HepG2 (cell line): ENCODE measurements around the gene CAMSAP1. TPM values are rescaled to one million over a fixed set of nuclear protein-coding genes. Genes with fewer than 3 reads are reported as not detected.

ENCODE experiments used
- ATAC-seq: fragments of 200-7000 bp; cut with Tn5 transposase; 3 replicates; pipeline ENCODE4 v1.9.1; 2020; ENCODE audit warnings: mild to moderate bottlenecking, moderate library complexity
- BruUV-seq: library from RNA; stranded (reverse); fragments of 400-500 nt; replicated peaks from 2 replicates; lab custom pipeline; 2021; lab: Mats Ljungman, UMichigan
- CTCF ChIA-PET: fragments of 300-600 bp; formaldehyde crosslinking; extraction: SDS; loops from one replicate; lab custom pipeline; 2021; ENCODE audit warnings: low total read pairs, inconsistent platforms, low intra/inter-chr PET ratio; lab: Yijun Ruan, JAX
- POLR2A ChIA-PET: fragments of 350-600 bp; sonication (Branson Sonifier 250); formaldehyde crosslinking; loops from one replicate; lab custom pipeline; 2020; ENCODE audit warnings: antibody characterized with exemption, inconsistent platforms; lab: Yijun Ruan, JAX
- DNase-seq: peaks from one replicate; pipeline ENCODE4 v3.0.0-alpha.2; 2015; ENCODE audit warnings: low spot score
- FAIRE-seq: peaks from 3 replicates; lab custom pipeline; 2011; peaks lifted over from hg19 to GRCh38; lab: Jason Lieb, UNC
- H2AFZ ChIP-seq: one replicate; pipeline ENCODE4 v1.6.1; 2011; ENCODE audit warnings: low read length, inconsistent platforms
- H3K27ac ChIP-seq: fragments of 300-600 bp; 3 replicates; pipeline ENCODE4 v1.8.0; 2011; ENCODE audit warnings: mixed run types, mild to moderate bottlenecking, mixed read lengths, low read length, inconsistent platforms; ENCODE audit not compliant: insufficient read depth; ENCODE audit errors: extremely low read length
- H3K27me3 ChIP-seq, 2 experiments: fragments of 200-600 bp in 1 of 2; 2 replicates in 1 of 2; 3 replicates in 1 of 2; pipeline versions ENCODE4 v1.6.0 to v1.8.0; 2011; ENCODE audit warnings: low read length in 2 of 2, mild to moderate bottlenecking in 2 of 2, moderate library complexity in 2 of 2, inconsistent platforms in 1 of 2; ENCODE audit not compliant: insufficient read depth in 2 of 2, control insufficient read depth in 1 of 2
- H3K36me3 ChIP-seq, 2 experiments: fragments of 200-600 bp in 1 of 2; replicated peaks in 1 of 2; 2 replicates in 1 of 2; 3 replicates in 1 of 2; pipeline versions ENCODE4 v1.5.1 to v1.8.0; 2011; ENCODE audit warnings: low read length in 2 of 2, inconsistent platforms in 1 of 2; ENCODE audit not compliant: insufficient read depth in 2 of 2, control insufficient read depth in 1 of 2
- H3K4me1 ChIP-seq: 2 replicates; pipeline ENCODE4 v1.5.1; 2012; ENCODE audit warnings: low read length, inconsistent platforms; ENCODE audit not compliant: insufficient read depth
- H3K4me2 ChIP-seq: 2 replicates; pipeline ENCODE4 v1.6.0; 2011; ENCODE audit warnings: low read depth, low read length, inconsistent platforms
- H3K4me3 ChIP-seq, 3 experiments: fragments of 200-600 bp in 1 of 3; sonication (generic), shearing (Covaris generic) in 1 of 3; replicated peaks in 1 of 3; 2 replicates each; pipeline ENCODE4 v1.5.1; 2011 to 2016; ENCODE audit warnings: low read length in 3 of 3, inconsistent platforms in 2 of 3, low read depth in 2 of 3, mild to moderate bottlenecking in 2 of 3, control low read depth in 1 of 3, mixed read lengths in 1 of 3; ENCODE audit not compliant: insufficient read depth in 1 of 3
- H3K79me2 ChIP-seq: one replicate; pipeline ENCODE4 v1.6.1; 2011; ENCODE audit warnings: low read length, inconsistent platforms; ENCODE audit not compliant: insufficient read depth
- H3K9ac ChIP-seq: 2 replicates; pipeline ENCODE4 v1.6.0; 2011; ENCODE audit warnings: mild to moderate bottlenecking, low read depth, low read length, inconsistent platforms; ENCODE audit not compliant: insufficient read depth
- H3K9me3 ChIP-seq: 2 replicates; pipeline ENCODE4 v1.5.1; 2012; ENCODE audit warnings: mild to moderate bottlenecking, low read length
- H4K20me1 ChIP-seq: 2 replicates; pipeline ENCODE4 v1.6.0; 2011; ENCODE audit warnings: inconsistent platforms, mild to moderate bottlenecking, low read length, moderate library complexity; ENCODE audit not compliant: insufficient read depth
- AHDC1 ChIP-seq: sonication (generic); formaldehyde crosslinking; IDR thresholded peaks from 2 replicates; pipeline ENCODE4 v1.5.1; 2020; ENCODE audit warnings: mild to moderate bottlenecking, missing genetic modification reagents, borderline replicate concordance
- CREB1 ChIP-seq, 2 experiments: fragments of 450-650 bp in 1 of 2; IDR thresholded peaks; 2 replicates each; pipeline ENCODE4 v1.6.1; 2016 to 2017; ENCODE audit warnings: control low read depth in 1 of 2, mild to moderate bottlenecking in 1 of 2, missing compliant biosample characterization in 1 of 2, missing genetic modification characterization in 1 of 2
- FUBP1 ChIP-seq: sonication (generic); formaldehyde crosslinking; IDR thresholded peaks from 2 replicates; pipeline ENCODE4 v1.5.1; 2020; ENCODE audit warnings: missing genetic modification reagents, mild to moderate bottlenecking, borderline replicate concordance
- HES4 ChIP-seq: sonication (generic); formaldehyde crosslinking; IDR thresholded peaks from 2 replicates; pipeline ENCODE4 v1.9.0; 2021; ENCODE audit warnings: mild to moderate bottlenecking, missing genetic modification reagents, borderline replicate concordance
- MAFK ChIP-seq, 2 experiments: IDR thresholded peaks in 1 of 2; conservative IDR thresholded peaks in 1 of 2; 2 replicates each; pipeline ENCODE4 v1.6.1; 2011; ENCODE audit warnings: improper control_type of control experiment in 2 of 2, low read length in 2 of 2
- MNT ChIP-seq: fragments of 450-650 bp; IDR thresholded peaks from 2 replicates; pipeline ENCODE4 v1.6.1; 2016
- MXI1 ChIP-seq: IDR thresholded peaks from 3 replicates; pipeline ENCODE4 v1.6.1; 2012; ENCODE audit warnings: low read depth, low read length, inconsistent platforms, borderline replicate concordance
- NCOR1 ChIP-seq: fragments of 200-600 bp; sonication (generic); IDR thresholded peaks from 2 replicates; pipeline ENCODE4 v1.7.0; 2017; ENCODE audit warnings: antibody characterized with exemption, low read length, borderline replicate concordance
- NR2F6 ChIP-seq, 2 experiments: IDR thresholded peaks; 2 replicates each; pipeline ENCODE4 v1.6.1; 2016; ENCODE audit warnings: antibody characterized with exemption in 1 of 2, mild to moderate bottlenecking in 1 of 2
- ZNF563 ChIP-seq: sonication (generic); formaldehyde crosslinking; IDR thresholded peaks from 2 replicates; pipeline ENCODE4 v1.8.0; 2022; ENCODE audit warnings: mild to moderate bottlenecking, moderate library complexity, missing genetic modification reagents
- ZNF776 ChIP-seq: sonication (generic); formaldehyde crosslinking; IDR thresholded peaks from 2 replicates; pipeline ENCODE4 v1.4.0; 2020; ENCODE audit warnings: mild to moderate bottlenecking, missing genetic modification reagents
- ZXDC ChIP-seq: sonication (generic); formaldehyde crosslinking; IDR thresholded peaks from 2 replicates; pipeline ENCODE4 v1.5.0; 2020; ENCODE audit warnings: mild to moderate bottlenecking, missing genetic modification reagents
- WGBS: methylation state at CpG from one replicate; pipeline ENCODE4 v1.1.6; 2017; ENCODE audit warnings: low lambda C conversion rate; 5-methylcytosine and 5-hydroxymethylcytosine counted together
- in situ Hi-C: cut with HindIII; loops from 2 replicates; pipeline ENCODE4 v1.10.0; 2017; ENCODE audit warnings: low pct_unique_long_range_greater_than_20kb; ENCODE audit not compliant: extremely low pct_ligation_motif_present
- intact Hi-C: fragments of 100-400 bp; cut with micrococcal nuclease; formaldehyde crosslinking; loops from one replicate; pipeline ENCODE4 v1.10.0; 2022; ENCODE audit not compliant: unreplicated experiment
- polyA plus RNA-seq, 8 experiments: library from polyadenylated mRNA; depleted of rRNA in 3 of 8; stranded (reverse) in 7 of 8; unstranded in 1 of 8; fragments of >200 nt; fragmentation: Illumina TruSeq in 4 of 8; extraction: Trizol in 4 of 8; gene quantifications; 2 replicates each; pipeline versions ENCODE4 v1.2.1 to v1.2.3, GENCODE V29; 2011 to 2016; ENCODE audit warnings: low read depth in 4 of 8, missing spikeins in 1 of 8, mixed read lengths in 1 of 8; ENCODE audit not compliant: insufficient read depth in 1 of 8
- total RNA-seq, 5 experiments: library from RNA; depleted of rRNA; stranded (reverse); fragments of >200 nt; fragmentation: Illumina TruSeq; extraction: Trizol; gene quantifications; 2 replicates each; pipeline ENCODE4 v1.2.3, GENCODE V29; 2016; ENCODE audit warnings: low read depth in 1 of 5

CAMSAP1 gene
- total and polyA plus RNA-seq, 2 of the 13 experiments (the other 11 are each of a cell fraction or from before 2014, with no cell fraction given), result 3.8 to 12.4 TPM

- H3K4me3 ChIP-seq, result no peak overlapping the region
- no peaks in the 10 kb centered on the region for H3K27me3 ChIP-seq
- POLR2A ChIA-PET, result no interaction called here
- no peak for FAIRE-seq
- BruUV-seq, result no TSS peak
- peaks cover 0 to 3% of the 10 kb centered on the region in 2 experiments; a peak in 4 of 5 replicates for H3K36me3 ChIP-seq
- H2AFZ ChIP-seq, result no peak overlapping the region
- in situ Hi-C loops (no loop called here), intact Hi-C loops (no loop called here)
- DNase-seq, result no peak
- peaks cover 94% of the 10 kb centered on the region for H3K79me2 ChIP-seq
- ATAC-seq, result no peak; the same call in 2 of the 3 replicates
- H3K9ac ChIP-seq, result no peak overlapping the region
- CTCF ChIA-PET, result no interaction called here
- H3K9me3 ChIP-seq, result no peaks in the 10 kb centered on the region
- peaks cover 16% of the 10 kb centered on the region for H3K4me1 ChIP-seq
- peaks cover 50% of the 10 kb centered on the region; the same call in 1 of the 2 replicates for H4K20me1 ChIP-seq
- WGBS, result 82% methylated on average over 8 of the region's 12 CpGs
- H3K27ac ChIP-seq, result no peak overlapping the region
- no peak overlapping the region for H3K4me2 ChIP-seq
- TF ChIP-seq CREB1 (IDR thresholded peaks at IDR 0.05), result no peak
- TF ChIP-seq CREB1 (CRISPR knock-in tag; IDR thresholded peaks at IDR 0.05), result no peak
- TF ChIP-seq ZNF563 (CRISPR knock-in tag), result no peak
- no peak for TF ChIP-seq NR2F6 (IDR thresholded peaks at IDR 0.05)
- TF ChIP-seq NR2F6 (CRISPR knock-in tag; IDR thresholded peaks at IDR 0.05), result no peak
- TF ChIP-seq HES4 (CRISPR knock-in tag), result no peak
- no peak for TF ChIP-seq MXI1
- no peak for TF ChIP-seq AHDC1 (CRISPR knock-in tag)
- no peak for TF ChIP-seq MAFK (conservative IDR thresholded peaks at IDR 0.05 in 1 of 2, IDR thresholded peaks at IDR 0.05 in 1 of 2; ENCODE audit: low read length in 2 of 2)
- no peak for TF ChIP-seq FUBP1 (CRISPR knock-in tag)
- TF ChIP-seq ZXDC (CRISPR knock-in tag), result no peak
- no peak for TF ChIP-seq ZNF776 (CRISPR knock-in tag)
- no peak for TF ChIP-seq NCOR1
- TF ChIP-seq MNT, result no peak
Observed at GRCh38 chr9:135887585-135888050, 19.7 kb downstream of the CAMSAP1 start.
